GM12878 (cell line): ENCODE measurements around the gene SLC35E2B. TPM values are rescaled to one million over a fixed set of nuclear protein-coding genes. Genes with fewer than 3 reads are reported as not detected.

ENCODE experiments used
- BCLAF1 ChIP-seq: fragments of 450-650 bp; IDR thresholded peaks from 2 replicates; pipeline ENCODE4 v1.6.1; 2017; ENCODE audit warnings: antibody characterized with exemption, mild to moderate bottlenecking, moderate library complexity
- CBX5 ChIP-seq: sonication (generic); IDR thresholded peaks from 2 replicates; pipeline ENCODE4 v1.6.1; 2016; ENCODE audit warnings: low read depth, moderate library complexity, mild to moderate bottlenecking, inconsistent platforms
- CTCF ChIP-seq, 3 experiments: IDR thresholded peaks in 2 of 3; conservative IDR thresholded peaks in 1 of 3; 2 replicates each; pipeline ENCODE4 v1.5.1; 2011; ENCODE audit warnings: low read depth in 3 of 3, low read length in 3 of 3, mild to moderate bottlenecking in 3 of 3, control low read depth in 2 of 3, moderate library complexity in 2 of 3, inconsistent platforms in 1 of 3, mixed read lengths in 1 of 3; ENCODE audit not compliant: control insufficient read depth in 2 of 3, insufficient read depth in 1 of 3; ENCODE audit errors: extremely low read depth in 1 of 3
- EED ChIP-seq: sonication (generic); IDR thresholded peaks from 2 replicates; pipeline ENCODE4 v1.6.1; 2016; ENCODE audit warnings: antibody characterized with exemption, low read depth
- EP300 ChIP-seq, 2 experiments: fragments of 150-350 bp in 1 of 2; IDR thresholded peaks; 2 replicates each; pipeline ENCODE4 v1.6.1; 2011 to 2012; ENCODE audit warnings: low read depth in 2 of 2, low read length in 2 of 2, borderline replicate concordance in 1 of 2, improper control_type of control experiment in 1 of 2, inconsistent platforms in 1 of 2; ENCODE audit not compliant: control insufficient read depth in 1 of 2
- FOS ChIP-seq: IDR thresholded peaks from 3 replicates; pipeline ENCODE4 v1.6.1; 2011; ENCODE audit warnings: borderline replicate concordance; ENCODE audit not compliant: insufficient read length; ENCODE audit errors: extremely low read depth
- HDAC2 ChIP-seq: fragments of 200-600 bp; sonication (generic); IDR thresholded peaks from 2 replicates; pipeline ENCODE4 v1.6.1; 2017
- MLLT1 ChIP-seq: fragments of 450-650 bp; IDR thresholded peaks from 2 replicates; pipeline ENCODE4 v1.6.1; 2016; ENCODE audit warnings: mild to moderate bottlenecking
- MXI1 ChIP-seq: fragments of 150-350 bp; IDR thresholded peaks from 2 replicates; pipeline ENCODE4 v1.6.1; 2011; ENCODE audit warnings: low read depth, mild to moderate bottlenecking, inconsistent platforms, low read length, improper control_type of control experiment
- NR2C2 ChIP-seq: IDR thresholded peaks from 2 replicates; pipeline ENCODE4 v1.6.1; 2011; ENCODE audit warnings: borderline replicate concordance, low read depth; ENCODE audit not compliant: control insufficient read depth, insufficient read length
- NRF1 ChIP-seq: conservative IDR thresholded peaks from 2 replicates; pipeline ENCODE4 v1.6.1; 2011; ENCODE audit warnings: mild to moderate bottlenecking, low read depth, low read length, improper control_type of control experiment
- PRDM15 ChIP-seq: fragments of 450-650 bp; formaldehyde crosslinking; IDR thresholded peaks from 2 replicates; pipeline ENCODE4 v1.4.0; 2020; ENCODE audit warnings: mild to moderate bottlenecking, moderate library complexity
- SMAD5 ChIP-seq: IDR thresholded peaks from 2 replicates; pipeline ENCODE4 v1.6.1; 2016; ENCODE audit warnings: antibody characterized with exemption, low read depth
- SUZ12 ChIP-seq: fragments of 200-600 bp; sonication (generic); IDR thresholded peaks from one replicate; pipeline ENCODE4 v1.6.1; 2018; ENCODE audit warnings: antibody characterized with exemption, mild to moderate bottlenecking; ENCODE audit not compliant: unreplicated experiment
- TARDBP ChIP-seq: IDR thresholded peaks from 2 replicates; pipeline ENCODE4 v1.6.1; 2016; ENCODE audit warnings: borderline replicate concordance
- TBL1XR1 ChIP-seq: IDR thresholded peaks from 2 replicates; pipeline ENCODE4 v1.6.1; 2012; ENCODE audit warnings: low read depth, low read length, improper control_type of control experiment
- USF2 ChIP-seq: IDR thresholded peaks from 2 replicates; pipeline ENCODE4 v1.6.1; 2011; ENCODE audit warnings: low read depth, low read length, improper control_type of control experiment, borderline replicate concordance
- polyA plus RNA-seq, 11 experiments: library from polyadenylated mRNA; depleted of rRNA in 4 of 11; unstranded in 6 of 11; stranded (reverse) in 5 of 11; fragments of >200 nt; fragmentation: Nextera tagmentation in 4 of 11; fragmentation: Illumina TruSeq in 1 of 11; extraction: Ambion mirVana in 4 of 11; extraction: Trizol in 1 of 11; gene quantifications; 1 replicate in 1 of 11; 2 replicates in 10 of 11; pipeline versions ENCODE4 v1.2.1 to v1.2.3, GENCODE V29; 2011 to 2016; ENCODE audit warnings: inconsistent platforms in 2 of 11, missing spikeins in 2 of 11, low read depth in 1 of 11
- total RNA-seq, 4 experiments: library from RNA; depleted of rRNA in 3 of 4; stranded (reverse); fragments of >200 nt in 3 of 4; fragmentation: Illumina TruSeq in 1 of 4; extraction: Trizol in 1 of 4; gene quantifications; 2 replicates each; pipeline versions ENCODE4 v1.2.1 to v1.2.3, GENCODE V29; 2013 to 2021

The SLC35E2B gene
- total and polyA plus RNA-seq, 10 of the 15 experiments (the other 5 are each of a cell fraction or from before 2014, with no cell fraction given), result 2.6 to 36.7 (median 18.6) TPM

GRCh38 chr1:1630191-1630964, 62.2 kb downstream of the SLC35E2B start (continued):
- TF ChIP-seq HDAC2, result no peak
- no peak for TF ChIP-seq MLLT1
- no peak for TF ChIP-seq EED
- no peak for TF ChIP-seq SUZ12
- peak; percentile 29; the same call in 1 of the 2 replicates for TF ChIP-seq USF2
- peak in 1 of 3 experiments; percentile 14; a peak in 2 of 6 replicates for TF ChIP-seq CTCF (IDR thresholded peaks at IDR 0.05 in 2 of 3, conservative IDR thresholded peaks at IDR 0.05 in 1 of 3; ENCODE audit: control insufficient read depth in 2 of 3, extremely low read depth in 1 of 3, insufficient read depth in 1 of 3, low read depth in 3 of 3, low read length in 3 of 3)
- peak; percentile 76; the same call in 1 of the 2 replicates for TF ChIP-seq MXI1
- no peak for TF ChIP-seq TBL1XR1
- no peak for TF ChIP-seq BCLAF1
- no peak for TF ChIP-seq PRDM15 (CRISPR knock-in tag)
- TF ChIP-seq FOS, result no peak
- peak; percentile 83 for TF ChIP-seq NRF1
- no peak for TF ChIP-seq CBX5
- TF ChIP-seq NR2C2, result no peak
- TF ChIP-seq EP300 (IDR thresholded peaks at IDR 0.05; ENCODE audit: borderline replicate concordance in 1 of 2, control insufficient read depth in 1 of 2, low read depth in 2 of 2, low read length in 2 of 2), result no peak
- TF ChIP-seq SMAD5, result no peak
- TF ChIP-seq TARDBP, result no peak
